Measurements from ENCODE around the gene HCN4. TPM values are rescaled to one million over a fixed set of nuclear protein-coding genes. Genes with fewer than 3 reads are reported as not detected.

Gene HCN4
- total RNA-seq, 1 experiment from 2014 or later: 10.5 TPM

GRCh38 chr15:73349191-73349590 lies 19.6 kb downstream of the HCN4 start:
- ChIA-PET CTCF (interaction anchor here (1.1 to 1.4 kb wide), 2 partner anchors 24 to 44 kb away, joined by 3 read pairs; no protein-coding TSS in a partner anchor), POLR2A (interaction anchor here (0.6 to 1.1 kb wide), 2 partner anchors 7 to 13 kb away, joined by 3 to 5 read pairs; no protein-coding TSS in a partner anchor)
- DNase-seq (ENCODE audit: low spot score) (no peak), ATAC-seq (no peak)
- TF ChIP-seq ESRRA (CRISPR knock-in tag; IDR thresholded peaks at IDR 0.05; ENCODE audit: borderline replicate concordance) (no peak), ZNF512 (CRISPR knock-in tag; IDR thresholded peaks at IDR 0.05; ENCODE audit: borderline replicate concordance) (no peak), ZBTB43 (CRISPR knock-in tag; IDR thresholded peaks at IDR 0.05) (no peak), MAX (CRISPR knock-in tag; IDR thresholded peaks at IDR 0.05) (no peak), TP53 (CRISPR knock-in tag; IDR thresholded peaks at IDR 0.05) (no peak), ZNF423 (CRISPR knock-in tag; IDR thresholded peaks at IDR 0.05) (no peak), MYBL2 (CRISPR knock-in tag; IDR thresholded peaks at IDR 0.05) (no peak), STAT6 (CRISPR knock-in tag; conservative IDR thresholded peaks at IDR 0.05; ENCODE audit: low read depth) (no peak), ZNF219 (CRISPR knock-in tag; IDR thresholded peaks at IDR 0.05; ENCODE audit: borderline replicate concordance) (no peak), E2F4 (CRISPR knock-in tag; IDR thresholded peaks at IDR 0.05; ENCODE audit: borderline replicate concordance, low read depth) (no peak), CTCF (IDR thresholded peaks at IDR 0.05) (no peak), AFF4 (CRISPR knock-in tag; IDR thresholded peaks at IDR 0.05; ENCODE audit: borderline replicate concordance) (no peak), FOXP1 (CRISPR knock-in tag; IDR thresholded peaks at IDR 0.05; ENCODE audit: borderline replicate concordance) (no peak), ZNF121 (CRISPR knock-in tag; IDR thresholded peaks at IDR 0.05) (no peak), SMAD4 (CRISPR knock-in tag; IDR thresholded peaks at IDR 0.05) (no peak), IRF1 (CRISPR knock-in tag; IDR thresholded peaks at IDR 0.05) (no peak)
- no peaks in the 10 kb centered on the region for H3K9me3 Mint-ChIP-seq
- no peak overlapping the region for H3K4me3 Mint-ChIP-seq
- H3K4me1 Mint-ChIP-seq: peaks cover 21% of the 10 kb centered on the region
- H3K36me3 Mint-ChIP-seq: no peaks in the 10 kb centered on the region
- no peaks in the 10 kb centered on the region for H3K27me3 Mint-ChIP-seq (ENCODE audit: low read depth)
- no peak overlapping the region for H3K27ac Mint-ChIP-seq

Data from WTC11 (cell line).